GM12878 (cell line): ENCODE data around the gene CYB5A. TPM values are rescaled to one million over a fixed set of nuclear protein-coding genes. Genes with fewer than 3 reads are reported as not detected.
A peak's percentile ranks its signal among the peaks of the same experiment; 100 is the strongest.

ENCODE experiments used
- CHD1 ChIP-seq: IDR thresholded peaks from 2 replicates; pipeline ENCODE4 v1.6.1; 2012; ENCODE audit warnings: low read depth, low read length, improper control_type of control experiment
- CTCF ChIP-seq, 3 experiments: IDR thresholded peaks in 2 of 3; conservative IDR thresholded peaks in 1 of 3; 2 replicates each; pipeline ENCODE4 v1.5.1; 2011; ENCODE audit warnings: low read depth in 3 of 3, low read length in 3 of 3, mild to moderate bottlenecking in 3 of 3, control low read depth in 2 of 3, moderate library complexity in 2 of 3, inconsistent platforms in 1 of 3, mixed read lengths in 1 of 3; ENCODE audit not compliant: control insufficient read depth in 2 of 3, insufficient read depth in 1 of 3; ENCODE audit errors: extremely low read depth in 1 of 3
- E2F8 ChIP-seq: fragments of 450-650 bp; IDR thresholded peaks from 2 replicates; pipeline ENCODE4 v1.6.1; 2018; ENCODE audit warnings: mild to moderate bottlenecking, low read depth, moderate library complexity; ENCODE audit not compliant: partially characterized antibody
- KAT2A ChIP-seq: conservative IDR thresholded peaks from 2 replicates; pipeline ENCODE4 v1.6.1; 2011; ENCODE audit warnings: low read depth, low read length; ENCODE audit not compliant: control insufficient read depth
- KLF5 ChIP-seq: fragments of 450-650 bp; IDR thresholded peaks from 2 replicates; pipeline ENCODE4 v1.6.1; 2014; ENCODE audit warnings: mild to moderate bottlenecking; ENCODE audit not compliant: partially characterized antibody
- MTA3 ChIP-seq: IDR thresholded peaks from 2 replicates; pipeline ENCODE4 v1.6.1; 2012; ENCODE audit warnings: low read length, inconsistent platforms, borderline replicate concordance
- NFIC ChIP-seq: IDR thresholded peaks from 2 replicates; pipeline ENCODE4 v1.6.1; 2012; ENCODE audit warnings: low read depth, mild to moderate bottlenecking, inconsistent platforms, low read length, moderate library complexity
- NR2F1 ChIP-seq: fragments of 450-650 bp; conservative IDR thresholded peaks from 2 replicates; pipeline ENCODE4 v1.6.1; 2017; ENCODE audit warnings: mild to moderate bottlenecking
- POLR2AphosphoS5 ChIP-seq: IDR thresholded peaks from 2 replicates; pipeline ENCODE4 v1.6.1; 2011; ENCODE audit warnings: mild to moderate bottlenecking, low read length, inconsistent platforms
- PRDM15 ChIP-seq: fragments of 450-650 bp; formaldehyde crosslinking; IDR thresholded peaks from 2 replicates; pipeline ENCODE4 v1.4.0; 2020; ENCODE audit warnings: mild to moderate bottlenecking, moderate library complexity
- WRNIP1 ChIP-seq: IDR thresholded peaks from 2 replicates; pipeline ENCODE4 v1.6.1; 2011; ENCODE audit warnings: low read depth, low read length, improper control_type of control experiment, borderline replicate concordance
- ZNF207 ChIP-seq: fragments of 450-650 bp; IDR thresholded peaks from 2 replicates; pipeline ENCODE4 v1.6.1; 2014; ENCODE audit warnings: antibody characterized with exemption, mild to moderate bottlenecking, borderline replicate concordance
- ZNF592 ChIP-seq: fragments of 450-650 bp; IDR thresholded peaks from 2 replicates; pipeline ENCODE4 v1.6.1; 2017; ENCODE audit warnings: mild to moderate bottlenecking, moderate library complexity
- polyA plus RNA-seq, 11 experiments: library from polyadenylated mRNA; depleted of rRNA in 4 of 11; unstranded in 6 of 11; stranded (reverse) in 5 of 11; fragments of >200 nt; fragmentation: Nextera tagmentation in 4 of 11; fragmentation: Illumina TruSeq in 1 of 11; extraction: Ambion mirVana in 4 of 11; extraction: Trizol in 1 of 11; gene quantifications; 1 replicate in 1 of 11; 2 replicates in 10 of 11; pipeline versions ENCODE4 v1.2.1 to v1.2.3, GENCODE V29; 2011 to 2016; ENCODE audit warnings: inconsistent platforms in 2 of 11, missing spikeins in 2 of 11, low read depth in 1 of 11
- total RNA-seq, 4 experiments: library from RNA; depleted of rRNA in 3 of 4; stranded (reverse); fragments of >200 nt in 3 of 4; fragmentation: Illumina TruSeq in 1 of 4; extraction: Trizol in 1 of 4; gene quantifications; 2 replicates each; pipeline versions ENCODE4 v1.2.1 to v1.2.3, GENCODE V29; 2013 to 2021

Gene CYB5A
- total and polyA plus RNA-seq, 10 of the 15 experiments (the other 5 are each of a cell fraction or from before 2014, with no cell fraction given) = 60.2 to 129 (median 103) TPM

GRCh38 chr18:74291771-74292540, at the start of gene CYB5A (continued):
- TF ChIP-seq ZNF592 (no peak), WRNIP1 (no peak), CHD1 (no peak), KLF5 (peak; percentile 83), CTCF (IDR thresholded peaks at IDR 0.05 in 2 of 3, conservative IDR thresholded peaks at IDR 0.05 in 1 of 3; ENCODE audit: control insufficient read depth in 2 of 3, extremely low read depth in 1 of 3, insufficient read depth in 1 of 3, low read depth in 3 of 3, low read length in 3 of 3) (no peak), NFIC (no peak), ZNF207 (0 out of 2 replicates have a peak, but pooled peaks have one; percentile 53), KAT2A (no peak), POLR2AphosphoS5 (peak; percentile 49; the same call in 1 of the 2 replicates), MTA3 (no peak), E2F8 (no peak), PRDM15 (CRISPR knock-in tag) (no peak), NR2F1 (peak; percentile 46; the same call in 1 of the 2 replicates)
